ENCODE measurements around the gene INSIG2.

INSIG2 gene

GRCh38 chr2:118102433-118103082, 14.3 kb downstream of the INSIG2 start:
- no peak for DNase-seq

DNA sequence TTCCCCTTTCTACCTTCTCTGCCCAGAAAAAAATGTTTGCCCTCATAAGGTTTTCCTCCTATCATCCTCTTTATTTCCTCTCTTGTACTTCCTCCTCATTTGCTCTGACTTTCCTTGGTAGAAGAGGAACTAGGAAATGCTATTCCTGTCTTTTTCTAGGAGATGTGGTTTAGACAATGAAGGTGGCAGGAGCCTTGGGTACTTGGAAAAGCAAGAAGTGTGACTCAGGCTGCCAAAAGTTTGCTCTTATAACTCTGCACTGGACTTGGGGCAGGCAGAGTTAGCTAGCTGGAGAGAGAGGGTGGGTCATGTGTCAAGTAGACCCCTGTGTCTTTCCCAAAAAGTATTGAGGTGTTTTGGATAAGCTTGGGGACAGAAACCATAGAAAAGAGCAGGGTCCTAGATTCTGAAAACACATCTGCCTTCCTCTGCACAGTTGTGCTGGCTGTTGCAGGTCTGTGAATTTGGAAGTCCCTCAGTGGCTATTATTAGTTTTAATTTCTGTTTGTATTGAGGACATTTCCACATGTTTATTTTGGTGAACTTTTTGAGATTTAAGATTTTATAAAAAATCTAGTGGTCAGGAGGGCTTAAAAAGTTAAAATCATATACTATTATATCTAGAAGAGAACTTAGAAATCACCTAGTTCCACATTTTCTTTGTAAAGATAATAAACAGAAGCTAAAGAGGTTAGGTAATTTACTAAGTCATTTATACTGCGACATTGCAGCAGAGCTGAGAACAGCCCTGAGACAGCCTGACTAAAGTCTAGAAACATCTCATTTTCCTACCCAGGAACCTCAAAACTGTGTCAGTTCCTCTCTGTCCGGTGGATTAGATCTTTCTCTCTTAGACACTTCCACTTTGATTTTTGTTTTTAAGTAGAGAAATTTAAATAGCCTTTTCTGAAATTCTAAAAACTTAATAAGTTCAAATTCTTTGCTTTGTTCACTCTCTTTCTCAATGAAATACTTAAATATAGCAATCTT, 16.0 kb downstream of the INSIG2 start:
- no peak for DNase-seq

DNA sequence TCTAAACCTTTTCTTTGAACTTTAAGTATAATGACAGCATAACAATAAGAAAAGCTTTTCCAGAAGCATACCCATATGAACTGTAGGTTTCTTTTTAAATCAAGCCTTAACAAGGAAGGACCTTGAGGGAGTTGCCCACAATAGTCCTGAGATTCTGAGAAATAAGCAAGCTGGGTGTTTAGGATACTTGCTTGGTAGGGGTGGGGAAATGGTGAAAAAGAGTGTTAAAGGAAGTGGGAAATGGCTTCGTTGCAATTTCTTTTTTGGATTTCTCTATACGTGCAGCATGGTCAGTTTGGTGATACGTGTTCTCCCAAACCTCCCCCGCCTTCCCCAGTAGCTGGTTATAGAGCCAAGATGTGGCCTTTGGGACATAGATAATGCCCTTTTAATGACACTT, 17.2 kb downstream of the INSIG2 start:
- DNase-seq: no peak

GRCh38 chr2:118106926-118107325, 18.7 kb downstream of the INSIG2 start:
- DNase-seq: no peak

DNA sequence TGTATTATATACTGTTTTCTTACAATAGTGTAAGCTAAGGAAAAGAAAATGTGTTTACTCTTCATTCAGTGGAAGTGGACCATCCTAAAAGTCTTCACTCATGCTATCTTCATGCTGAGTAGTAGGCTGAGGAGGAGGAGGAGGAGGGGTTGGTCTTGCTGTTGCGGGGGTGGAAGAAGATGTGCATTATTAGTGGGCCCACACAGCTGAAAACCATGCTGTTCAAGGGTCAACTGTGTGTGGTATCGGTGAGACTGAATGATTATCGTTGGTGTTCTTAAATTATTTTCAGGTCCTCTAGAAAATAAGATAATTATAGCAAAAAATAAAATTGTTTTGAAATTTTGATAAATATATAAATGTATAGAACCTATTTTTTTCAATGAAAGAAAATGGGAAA, 22.0 kb downstream of the INSIG2 start:
- no peak for DNase-seq

- DNase-seq: no peak
These were observed 22.7 kb downstream of the INSIG2 start for GRCh38 chr2:118110991-118111390.

DNA sequence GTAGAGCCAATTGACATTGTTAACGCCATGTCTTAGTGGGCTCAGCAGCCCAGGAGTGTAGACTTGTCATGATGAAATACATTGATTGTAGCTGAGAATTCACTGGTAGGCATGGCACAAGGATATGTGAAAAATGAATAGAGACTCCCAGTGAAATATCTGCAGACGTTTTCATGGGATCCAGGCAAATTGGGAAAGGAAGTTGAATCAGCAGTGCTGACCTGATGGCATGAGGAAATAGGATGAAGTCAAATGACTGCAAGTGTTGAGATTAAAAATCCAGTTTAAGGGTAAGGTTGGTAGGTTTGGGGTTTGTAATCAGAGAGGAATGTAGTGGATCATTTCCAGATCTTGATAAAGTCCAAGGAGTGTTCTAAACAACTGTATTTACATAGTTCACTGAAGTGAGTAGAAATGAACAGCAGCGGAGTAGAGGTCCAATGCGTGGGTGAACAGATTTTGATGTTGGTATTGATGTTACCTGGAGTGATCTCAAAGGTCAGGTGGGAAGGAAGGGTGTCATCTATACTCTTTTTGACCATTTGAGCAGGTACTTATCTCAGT, 24.6 kb downstream of the INSIG2 start:
- DNase-seq: no peak

DNA sequence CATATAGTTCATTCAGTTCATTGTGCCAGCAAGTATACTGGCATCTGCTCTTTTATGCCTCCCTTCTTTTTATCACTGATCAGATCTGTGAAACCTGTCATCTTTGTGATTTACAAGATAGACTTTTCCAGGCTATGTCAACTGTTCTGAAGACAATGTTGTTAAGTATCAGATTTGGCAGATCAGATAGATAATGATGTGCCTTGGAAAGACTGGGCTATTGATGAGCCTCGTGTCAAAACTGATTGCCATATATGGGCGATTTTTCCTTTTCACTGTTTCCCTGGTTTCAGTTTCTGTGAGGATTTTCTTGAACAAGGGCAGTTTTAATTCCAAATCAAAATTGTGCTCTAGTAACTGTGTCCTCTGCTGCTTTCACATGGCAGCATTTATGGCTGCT, 26.6 kb downstream of the INSIG2 start:
- DNase-seq: no peak

GRCh38 chr2:118115761-118116160, 27.5 kb downstream of the INSIG2 start:
- no peak for DNase-seq

- no peak for DNase-seq
These were observed 30.2 kb downstream of the INSIG2 start for GRCh38 chr2:118118479-118118878.

DNA sequence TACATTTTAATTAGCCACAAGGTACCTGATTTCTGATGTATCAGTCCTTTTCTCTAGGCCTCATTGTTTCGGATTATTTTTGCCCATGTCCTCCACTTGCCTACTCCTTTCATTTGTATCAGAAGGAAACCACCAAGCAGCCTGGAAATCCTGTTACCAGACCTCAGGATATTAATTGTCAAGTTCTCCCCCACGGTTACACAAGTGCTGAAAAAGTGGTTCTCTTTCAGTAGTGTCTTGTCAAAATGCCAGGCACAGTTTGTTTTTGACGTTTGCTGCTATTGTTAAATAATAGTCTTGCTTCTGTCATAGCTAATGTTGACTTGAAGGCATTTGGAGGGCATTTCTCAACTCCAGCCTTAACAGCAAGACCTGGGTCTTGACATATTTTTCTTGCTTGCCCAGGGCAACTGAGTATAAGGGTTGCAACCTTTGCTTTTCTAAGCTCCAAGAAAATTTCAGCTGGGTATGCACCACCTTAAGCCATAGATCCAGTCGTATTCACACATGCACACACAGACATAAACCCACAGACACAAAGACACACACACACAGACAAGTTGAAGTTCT, 31.0 kb downstream of the INSIG2 start:
- DNase-seq: no peak

DNA sequence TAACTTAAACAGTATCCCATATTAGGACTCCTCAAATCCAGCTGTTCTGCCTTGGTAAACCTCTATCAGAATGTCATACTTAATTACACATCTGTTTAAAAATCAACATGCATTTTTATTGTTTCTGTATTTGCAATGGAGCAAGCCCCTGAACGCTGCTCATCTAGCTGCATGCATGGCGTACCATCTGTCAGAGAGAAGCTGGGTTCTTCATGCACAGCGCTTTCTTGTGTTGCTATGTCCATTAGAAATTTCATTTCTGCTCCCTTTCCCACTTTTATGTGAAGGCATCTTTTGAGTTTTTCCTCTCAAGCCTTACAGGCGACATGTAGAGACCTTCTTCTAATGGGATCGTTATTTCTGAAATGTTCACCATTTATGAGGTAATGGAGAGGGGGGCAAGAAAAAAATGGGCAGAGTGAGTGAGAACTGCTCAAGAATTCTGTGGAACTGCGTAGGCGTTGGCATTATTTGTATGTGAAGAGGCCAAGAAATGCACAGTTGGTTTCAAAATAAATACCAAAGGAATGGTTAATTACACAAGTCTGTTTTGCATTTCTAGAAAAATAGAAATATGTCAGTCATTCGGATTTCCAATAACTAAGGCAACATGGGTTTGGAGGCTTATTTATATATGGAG, 31.6 kb downstream of the INSIG2 start:
- no peak for DNase-seq

- no peak for DNase-seq
These were observed 32.1 kb downstream of the INSIG2 start for GRCh38 chr2:118120401-118120780.

DNA sequence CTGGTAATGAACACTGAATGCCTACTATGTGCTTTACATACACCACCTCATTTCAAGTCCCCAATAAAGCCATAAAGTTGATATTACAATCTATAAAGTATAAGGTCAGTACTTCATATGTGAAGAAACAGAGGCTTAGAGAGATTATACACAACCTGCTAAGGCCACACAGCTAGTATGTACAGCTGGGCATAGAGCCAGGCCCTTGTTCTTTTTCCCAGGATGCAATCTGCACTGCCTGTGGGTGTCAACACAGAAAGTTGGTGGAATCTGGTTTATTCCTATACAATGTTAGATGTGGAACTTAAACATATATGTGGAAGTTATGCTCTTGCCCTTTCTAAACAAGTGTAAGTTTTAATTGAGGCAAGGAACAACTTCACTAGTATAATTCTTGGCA, 32.8 kb downstream of the INSIG2 start:
- DNase-seq: no peak

DNA sequence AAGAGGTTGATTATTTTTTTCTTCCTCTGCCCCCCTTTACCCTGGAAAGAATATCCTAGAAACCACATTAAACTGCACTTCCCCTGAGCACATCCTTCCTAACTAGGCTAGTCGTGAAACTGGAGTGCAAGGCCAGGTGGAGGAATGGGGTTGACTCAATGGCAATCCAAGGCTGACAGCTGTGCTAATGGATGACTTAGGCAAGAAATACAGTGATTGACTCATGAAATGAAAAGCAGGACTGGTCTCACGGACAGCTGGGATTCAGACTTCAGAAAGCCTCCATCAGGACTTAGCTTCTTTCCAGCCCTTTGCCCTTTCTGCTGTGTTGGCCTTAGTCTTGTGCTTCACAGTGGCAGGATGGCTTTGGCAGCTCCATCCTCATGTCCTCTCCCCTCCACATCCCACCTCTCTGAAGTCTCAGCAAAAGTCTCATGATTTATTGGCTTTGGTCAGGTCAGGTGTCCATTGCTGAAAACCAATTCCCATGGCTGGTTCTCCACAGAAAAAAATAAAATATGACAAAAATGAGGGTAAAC, 33.8 kb downstream of the INSIG2 start:
- no peak for DNase-seq

- no peak for DNase-seq
These were observed 34.5 kb downstream of the INSIG2 start for GRCh38 chr2:118122594-118123281.

DNA sequence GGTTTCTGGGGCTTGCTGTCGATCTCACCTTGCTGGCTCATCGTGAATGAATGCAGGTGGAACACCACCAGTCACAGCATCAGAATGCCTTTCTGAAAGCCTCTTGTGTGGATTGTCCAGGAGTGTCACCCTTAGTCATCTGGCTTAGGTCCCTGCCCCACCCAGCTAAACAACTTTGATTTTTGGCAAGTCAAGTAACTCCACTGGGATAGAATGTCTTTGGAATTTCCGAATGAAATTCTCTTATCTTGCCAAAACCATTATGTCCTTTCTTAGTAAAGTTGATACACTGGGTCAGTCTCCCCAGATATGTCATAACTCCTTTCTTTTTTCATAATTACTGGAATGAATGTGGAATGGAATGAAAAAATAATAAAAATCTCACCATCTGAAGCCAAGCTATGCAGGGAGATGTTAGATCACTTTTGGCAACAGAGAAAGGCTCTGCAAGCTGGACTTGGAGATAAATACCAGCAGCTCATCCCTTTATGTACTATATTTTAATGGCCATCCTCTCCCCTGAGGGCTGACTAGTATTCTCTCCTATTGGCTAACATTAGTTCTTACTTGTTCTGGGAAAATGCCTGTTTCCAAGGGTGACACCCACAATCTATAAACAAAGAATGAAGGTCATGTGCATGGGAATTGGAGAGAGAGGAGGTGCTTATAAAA, 35.4 kb downstream of the INSIG2 start:
- DNase-seq: no peak

GRCh38 chr2:118124288-118124891, 36.1 kb downstream of the INSIG2 start:
- no peak for DNase-seq

GRCh38 chr2:118127250-118127649, 39.0 kb downstream of the INSIG2 start:
- no peak for DNase-seq

- no peak for DNase-seq
These were observed 40.6 kb downstream of the INSIG2 start for GRCh38 chr2:118128826-118129225.

- DNase-seq: no peak
These were observed 42.1 kb downstream of the INSIG2 start for GRCh38 chr2:118130385-118130784.
